DND-41 (cell line): ENCODE data around the gene VGLL2.
"Not testable (repeated sequence)": the region's sequence is repeated elsewhere in the genome, so short reads cannot be mapped to it uniquely, and the experiment has no call there.

ENCODE experiments used
- ATAC-seq: fragments of 200-7000 bp; cut with Tn5 transposase; 3 replicates; pipeline ENCODE4 v1.9.1; 2021; ENCODE audit warnings: low read depth; ENCODE audit not compliant: insufficient read depth
- DNase-seq: peaks from one replicate; pipeline ENCODE4 v3.0.0-alpha.2; 2020
- H2AFZ ChIP-seq: 2 replicates; pipeline ENCODE4 v1.6.0; 2012; ENCODE audit warnings: low read depth, low read length
- H3K27ac ChIP-seq: 2 replicates; pipeline ENCODE4 v1.5.1; 2012; ENCODE audit warnings: low read length, inconsistent platforms
- H3K27me3 ChIP-seq: fragments of 200-600 bp; sonication (generic); 2 replicates; pipeline ENCODE4 v1.6.0; 2012; ENCODE audit warnings: low read length, mild to moderate bottlenecking, inconsistent platforms; ENCODE audit not compliant: insufficient read depth, poor library complexity
- H3K36me3 ChIP-seq: 2 replicates; pipeline ENCODE4 v1.5.1; 2012; ENCODE audit warnings: low read length, inconsistent platforms; ENCODE audit not compliant: insufficient read depth
- H3K4me1 ChIP-seq: 2 replicates; pipeline ENCODE4 v1.5.1; 2012; ENCODE audit warnings: mild to moderate bottlenecking, low read length; ENCODE audit not compliant: insufficient read depth
- H3K4me2 ChIP-seq: 2 replicates; pipeline ENCODE4 v1.6.0; 2012; ENCODE audit warnings: mild to moderate bottlenecking, moderate library complexity, low read length, inconsistent platforms; ENCODE audit not compliant: insufficient read depth
- H3K4me3 ChIP-seq, 2 experiments: fragments of 200-600 bp in 1 of 2; shearing (Covaris generic) in 1 of 2; 2 replicates each; pipeline ENCODE4 v1.5.1; 2012 to 2016; ENCODE audit warnings: inconsistent platforms in 2 of 2, low read length in 2 of 2, mild to moderate bottlenecking in 2 of 2, low read depth in 1 of 2, moderate library complexity in 1 of 2
- H3K79me2 ChIP-seq: 2 replicates; pipeline ENCODE4 v1.6.0; 2012; ENCODE audit warnings: low read length, inconsistent platforms; ENCODE audit not compliant: insufficient read depth
- H3K9ac ChIP-seq: 2 replicates; pipeline ENCODE4 v1.6.0; 2012; ENCODE audit warnings: low read depth, mild to moderate bottlenecking, inconsistent platforms, low read length, moderate library complexity
- H3K9me3 ChIP-seq: 2 replicates; pipeline ENCODE4 v1.5.1; 2012; ENCODE audit warnings: low read length, moderate library complexity, mild to moderate bottlenecking, inconsistent platforms; ENCODE audit not compliant: insufficient read depth, severe bottlenecking
- H4K20me1 ChIP-seq: 2 replicates; pipeline ENCODE4 v1.6.0; 2012; ENCODE audit warnings: low read length; ENCODE audit not compliant: insufficient read depth
- EZH2 ChIP-seq: IDR thresholded peaks from 3 replicates; pipeline ENCODE4 v1.6.1; 2012; ENCODE audit warnings: borderline replicate concordance, low read depth, mild to moderate bottlenecking, moderate library complexity, low read length, inconsistent platforms; ENCODE audit not compliant: severe bottlenecking
- TF ChIP-seq, protein P1 (sequence below): IDR thresholded peaks from 2 replicates; pipeline ENCODE4 v1.5.1; 2012; ENCODE audit warnings: borderline replicate concordance, low read length, moderate library complexity, mild to moderate bottlenecking; ENCODE audit not compliant: poor library complexity, severe bottlenecking; ENCODE audit errors: extremely low read depth

Gene VGLL2

DNA sequence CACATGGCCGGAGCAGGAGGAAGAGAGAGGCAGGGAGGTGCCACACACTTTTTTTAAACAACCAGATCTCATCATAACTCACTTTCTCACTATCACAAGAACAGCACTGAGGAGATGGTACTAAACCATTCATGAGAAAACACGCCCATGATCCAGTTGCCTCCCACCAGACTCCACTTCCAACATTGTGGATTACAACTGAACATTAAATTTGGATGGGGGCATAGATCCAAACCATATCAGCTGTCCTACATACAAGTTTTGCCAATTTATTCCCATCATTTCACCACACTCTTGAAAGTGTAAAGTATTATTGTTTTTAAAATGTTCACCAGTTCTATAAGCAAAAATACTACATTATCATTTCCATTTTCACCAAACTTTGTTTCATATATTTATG lies 33.9 kb upstream of the VGLL2 start:
- ATAC-seq (no peak), DNase-seq (no peak)
- no peak overlapping the region for H3K9ac ChIP-seq
- no peaks in the 10 kb centered on the region for H3K79me2 ChIP-seq
- H3K4me1 ChIP-seq = no peaks in the 10 kb centered on the region
- H3K9me3 ChIP-seq = no peaks in the 10 kb centered on the region
- H3K27me3 ChIP-seq = no peaks in the 10 kb centered on the region
- no peak for TF ChIP-seq EZH2
- TF ChIP-seq, protein P1, sequence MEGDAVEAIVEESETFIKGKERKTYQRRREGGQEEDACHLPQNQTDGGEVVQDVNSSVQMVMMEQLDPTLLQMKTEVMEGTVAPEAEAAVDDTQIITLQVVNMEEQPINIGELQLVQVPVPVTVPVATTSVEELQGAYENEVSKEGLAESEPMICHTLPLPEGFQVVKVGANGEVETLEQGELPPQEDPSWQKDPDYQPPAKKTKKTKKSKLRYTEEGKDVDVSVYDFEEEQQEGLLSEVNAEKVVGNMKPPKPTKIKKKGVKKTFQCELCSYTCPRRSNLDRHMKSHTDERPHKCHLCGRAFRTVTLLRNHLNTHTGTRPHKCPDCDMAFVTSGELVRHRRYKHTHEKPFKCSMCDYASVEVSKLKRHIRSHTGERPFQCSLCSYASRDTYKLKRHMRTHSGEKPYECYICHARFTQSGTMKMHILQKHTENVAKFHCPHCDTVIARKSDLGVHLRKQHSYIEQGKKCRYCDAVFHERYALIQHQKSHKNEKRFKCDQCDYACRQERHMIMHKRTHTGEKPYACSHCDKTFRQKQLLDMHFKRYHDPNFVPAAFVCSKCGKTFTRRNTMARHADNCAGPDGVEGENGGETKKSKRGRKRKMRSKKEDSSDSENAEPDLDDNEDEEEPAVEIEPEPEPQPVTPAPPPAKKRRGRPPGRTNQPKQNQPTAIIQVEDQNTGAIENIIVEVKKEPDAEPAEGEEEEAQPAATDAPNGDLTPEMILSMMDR = no peak
- no peaks in the 10 kb centered on the region for H3K36me3 ChIP-seq
- H4K20me1 ChIP-seq = no peaks in the 10 kb centered on the region
- no peak overlapping the region for H3K27ac ChIP-seq
- H3K4me3 ChIP-seq = no peak overlapping the region
- no peak overlapping the region for H3K4me2 ChIP-seq
- H2AFZ ChIP-seq = no peak overlapping the region

DNA sequence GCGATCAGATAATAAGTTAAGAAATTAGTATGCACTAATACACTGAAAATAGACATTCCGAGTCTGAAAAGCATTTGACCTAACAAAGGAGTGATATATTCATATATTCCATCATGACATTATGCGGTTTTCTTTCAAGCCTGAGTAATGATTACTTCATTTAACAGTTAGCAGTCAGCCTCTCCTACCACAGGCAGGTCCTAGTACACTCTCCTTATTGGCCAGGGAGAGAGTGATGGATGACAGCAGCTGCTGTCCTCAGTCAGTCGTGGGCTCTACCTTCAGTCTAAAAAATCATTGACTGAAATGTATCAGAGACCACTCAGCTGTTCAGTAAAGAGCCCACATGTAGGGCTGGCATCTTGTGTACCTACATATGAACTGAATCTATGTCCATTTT lies 33.2 kb upstream of the VGLL2 start:
- TF ChIP-seq EZH2 = no peak
- TF ChIP-seq, protein P1 = no peak
- Histone ChIP-seq H3K27ac (no peak overlapping the region), H3K4me2 (no peak overlapping the region), H3K36me3 (no peaks in the 10 kb centered on the region), H3K9me3 (no peaks in the 10 kb centered on the region), H3K79me2 (no peaks in the 10 kb centered on the region), H4K20me1 (no peaks in the 10 kb centered on the region), H3K4me1 (no peaks in the 10 kb centered on the region), H3K27me3 (no peaks in the 10 kb centered on the region), H3K9ac (no peak overlapping the region), H3K4me3 (no peak overlapping the region), H2AFZ (no peak overlapping the region)
- no peak for DNase-seq
- ATAC-seq = no peak

DNA sequence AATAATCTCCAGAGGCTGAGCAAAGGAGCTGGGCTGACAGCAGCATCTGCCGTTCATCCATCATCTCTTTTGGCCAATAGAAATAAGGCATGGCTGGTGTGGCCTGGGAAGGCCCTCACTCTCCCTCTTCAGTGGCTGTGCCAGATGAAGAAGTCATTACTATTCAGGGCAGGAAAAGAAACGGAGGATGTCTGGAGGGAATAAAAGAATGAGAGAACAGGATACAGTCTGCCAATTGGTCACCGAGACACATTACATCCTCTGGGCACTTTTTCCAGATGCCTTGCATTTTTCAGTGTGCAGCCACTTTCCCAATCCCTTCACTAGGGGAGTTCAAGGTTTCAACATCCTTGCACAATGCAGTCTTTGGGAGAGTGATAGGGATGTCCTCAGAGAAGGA lies 32.2 kb upstream of the VGLL2 start:
- Histone ChIP-seq H3K9ac (no peak overlapping the region), H2AFZ (no peak overlapping the region), H3K27me3 (no peaks in the 10 kb centered on the region), H3K4me3 (no peak overlapping the region), H3K4me2 (no peak overlapping the region), H3K36me3 (no peaks in the 10 kb centered on the region), H3K4me1 (no peaks in the 10 kb centered on the region), H3K9me3 (no peaks in the 10 kb centered on the region), H3K79me2 (no peaks in the 10 kb centered on the region), H4K20me1 (no peaks in the 10 kb centered on the region), H3K27ac (no peak overlapping the region)
- no peak for ATAC-seq
- no peak for DNase-seq
- TF ChIP-seq, protein P1 = no peak

DNA sequence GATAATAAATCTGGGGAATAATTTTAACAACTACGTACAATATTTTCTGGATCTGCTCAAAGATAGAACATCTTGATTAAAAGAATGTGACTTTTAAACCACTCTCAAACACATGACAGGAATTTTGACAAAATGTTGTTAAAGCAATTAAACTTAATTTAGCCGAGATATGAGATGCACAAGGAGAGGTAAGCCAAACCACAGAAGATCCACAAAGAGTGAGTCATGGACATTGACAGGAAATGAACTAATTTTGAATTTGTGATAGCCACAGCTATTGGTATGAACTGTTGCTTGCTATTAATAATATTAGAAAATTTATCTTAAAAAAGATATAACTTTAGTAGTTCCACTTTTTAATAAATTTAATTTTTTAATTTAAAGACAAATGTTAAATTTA lies 27.8 kb upstream of the VGLL2 start:
- H3K4me1 ChIP-seq = no peaks in the 10 kb centered on the region
- H2AFZ ChIP-seq = no peak overlapping the region
- H3K36me3 ChIP-seq = no peaks in the 10 kb centered on the region
- no peak overlapping the region for H3K27ac ChIP-seq
- H4K20me1 ChIP-seq = no peaks in the 10 kb centered on the region
- H3K4me3 ChIP-seq = no peak overlapping the region
- no peaks in the 10 kb centered on the region for H3K79me2 ChIP-seq
- TF ChIP-seq, protein P1 = no peak
- TF ChIP-seq EZH2 = no peak
- no peaks in the 10 kb centered on the region for H3K9me3 ChIP-seq
- no peak overlapping the region for H3K9ac ChIP-seq
- ATAC-seq (no peak), DNase-seq (no peak)
- H3K27me3 ChIP-seq = no peaks in the 10 kb centered on the region
- no peak overlapping the region for H3K4me2 ChIP-seq

DNA sequence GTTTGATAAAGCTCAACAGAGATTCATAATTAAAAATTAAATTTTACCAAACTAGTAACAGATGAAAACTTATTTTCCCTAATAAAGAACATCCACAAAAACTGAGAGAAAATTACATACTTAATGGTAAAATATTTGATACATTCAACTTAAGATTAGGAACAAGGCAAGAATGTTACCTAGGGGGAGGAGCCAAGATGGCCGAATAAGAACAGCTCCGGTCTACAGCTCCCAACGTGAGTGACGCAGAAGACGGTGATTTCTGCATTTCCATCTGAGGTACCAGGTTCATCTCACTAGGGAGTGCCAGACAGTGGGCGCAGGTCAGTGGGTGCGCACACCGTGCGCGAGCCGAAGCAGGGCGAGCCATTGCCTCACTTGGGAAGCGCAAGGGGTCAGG lies 20.8 kb upstream of the VGLL2 start:
- not testable (repeated sequence) for H3K27me3 ChIP-seq, H2AFZ ChIP-seq, H4K20me1 ChIP-seq, H3K27ac ChIP-seq, H3K36me3 ChIP-seq, H3K4me2 ChIP-seq, H3K79me2 ChIP-seq, DNase-seq, H3K4me3 ChIP-seq, ATAC-seq, H3K4me1 ChIP-seq, H3K9me3 ChIP-seq, H3K9ac ChIP-seq

DNA sequence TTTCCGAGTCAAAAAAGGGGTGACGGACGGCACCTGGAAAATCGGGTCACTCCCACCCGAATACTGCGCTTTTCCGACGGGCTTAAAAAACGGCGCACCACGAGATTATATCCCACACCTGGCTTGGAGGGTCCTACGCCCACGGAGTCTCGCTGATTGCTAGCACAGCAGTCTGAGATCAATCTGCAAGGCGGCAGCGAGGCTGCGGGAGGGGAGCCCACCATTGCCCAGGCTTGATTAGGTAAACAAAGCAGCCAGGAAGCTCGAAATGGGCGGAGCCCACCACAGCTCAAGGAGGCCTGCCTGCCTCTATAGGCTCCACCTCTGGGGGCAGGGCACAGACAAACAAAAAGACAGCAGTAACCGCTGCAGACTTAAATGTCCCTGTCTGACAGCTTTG lies 20.4 kb upstream of the VGLL2 start:
- H3K4me2 ChIP-seq, H3K4me1 ChIP-seq, H3K4me3 ChIP-seq, H3K9me3 ChIP-seq, H3K79me2 ChIP-seq, H3K27me3 ChIP-seq, H3K27ac ChIP-seq, DNase-seq, H3K36me3 ChIP-seq, H4K20me1 ChIP-seq, ATAC-seq, H2AFZ ChIP-seq, H3K9ac ChIP-seq: not testable (repeated sequence)
